Measurements from ENCODE around the gene HDHD5.

Gene HDHD5

DNA sequence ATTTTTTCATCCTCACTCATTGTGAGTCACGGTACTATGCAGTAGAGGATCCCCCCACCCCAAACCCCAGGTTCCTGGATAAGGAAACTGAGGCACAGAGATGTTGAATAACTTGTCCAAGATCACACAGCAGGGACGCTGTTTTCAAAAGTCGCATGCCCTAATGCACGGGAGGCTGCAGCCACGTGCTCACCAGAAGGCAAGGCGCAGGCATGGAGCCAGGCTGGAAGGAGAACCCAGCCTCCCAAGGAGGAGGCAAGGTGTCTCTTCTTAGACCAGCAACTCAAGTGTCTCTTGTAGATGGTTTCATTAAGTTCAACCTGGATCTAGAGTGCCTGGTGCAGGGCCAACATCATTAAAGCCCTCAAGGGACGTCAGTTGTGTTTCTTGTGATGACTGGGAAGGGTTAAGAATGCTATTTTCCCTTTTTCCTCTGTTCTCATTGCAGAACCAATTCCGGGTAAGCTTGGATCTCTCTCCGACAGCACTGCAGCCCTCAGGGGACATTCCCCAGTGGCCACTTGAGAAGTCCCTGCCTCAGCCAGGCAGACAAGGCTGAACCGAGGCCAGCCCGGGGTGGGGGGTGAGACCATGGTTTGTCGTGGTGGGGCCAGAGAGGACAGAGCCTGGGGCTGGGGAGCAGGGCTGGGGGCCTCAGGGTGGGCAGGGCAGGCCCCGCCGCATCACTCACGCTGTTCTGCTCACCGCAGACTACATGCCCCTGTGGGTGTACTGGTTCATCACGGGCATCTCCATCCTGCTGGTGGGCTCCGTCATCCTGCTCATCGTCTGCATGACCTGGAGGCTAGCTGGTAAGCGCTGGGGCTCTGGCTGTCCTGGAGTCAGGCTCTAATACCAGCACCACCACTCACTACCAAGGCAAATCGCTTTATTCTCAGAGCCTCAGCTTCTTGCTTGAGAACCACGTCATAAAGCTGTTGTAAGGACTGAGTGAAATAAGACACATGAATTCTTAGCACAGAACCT lies 53.6 kb downstream of the HDHD5 start:
- no peak for DNase-seq (ENCODE audit: low read depth in 2 of 2)

DNA sequence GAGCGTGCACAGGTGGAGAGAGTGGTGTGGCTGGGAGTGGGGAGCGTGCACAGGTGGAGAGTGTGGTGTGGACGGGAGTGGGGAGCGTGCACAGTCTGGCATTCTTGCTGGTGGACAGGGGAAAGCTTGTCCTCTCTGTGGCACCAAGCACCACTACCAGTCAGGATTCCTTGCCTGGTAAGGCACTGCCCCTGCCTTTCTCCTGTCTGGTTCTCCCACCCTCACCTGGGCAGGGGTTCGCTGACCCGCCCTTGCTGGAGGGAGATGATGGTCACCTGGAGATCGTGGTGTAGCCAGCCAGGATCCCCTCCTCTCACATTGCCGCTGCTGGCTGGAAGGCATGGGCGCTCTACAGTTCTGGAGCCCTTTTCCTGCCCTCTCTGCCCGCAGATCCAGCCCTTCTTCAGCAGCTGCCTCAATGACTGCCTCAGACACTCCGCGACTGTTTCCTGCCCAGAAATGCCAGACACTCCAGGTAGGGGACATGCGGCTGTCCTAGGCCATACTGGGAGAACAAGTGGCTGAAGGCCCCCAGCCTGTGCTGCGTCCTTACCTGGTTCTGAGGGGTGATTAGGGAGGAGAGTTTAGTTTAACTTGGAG lies 54.6 kb downstream of the HDHD5 start:
- no peak for DNase-seq (ENCODE audit: low read depth in 2 of 2)

DNA sequence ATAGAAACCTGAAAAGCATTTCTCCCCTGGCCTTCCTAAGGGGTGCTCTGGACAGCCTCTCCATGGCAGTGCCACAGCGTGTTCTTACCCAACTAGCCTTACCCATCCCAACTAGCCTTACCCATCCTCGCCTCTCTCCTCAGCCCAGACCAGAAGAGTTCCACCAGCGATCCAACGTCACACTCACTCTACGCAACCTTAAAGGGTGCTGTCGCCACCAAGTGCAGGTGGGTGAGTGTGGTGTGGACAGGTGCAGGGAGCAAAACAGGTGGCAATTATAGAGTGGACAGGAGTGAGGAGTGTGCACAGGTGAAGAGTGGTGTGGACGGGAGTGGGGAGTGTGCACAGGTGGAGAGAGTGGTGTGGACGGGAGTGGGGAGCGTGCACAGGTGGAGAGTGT lies 55.7 kb downstream of the HDHD5 start:
- no peak for DNase-seq (ENCODE audit: low read depth in 2 of 2)

DNA sequence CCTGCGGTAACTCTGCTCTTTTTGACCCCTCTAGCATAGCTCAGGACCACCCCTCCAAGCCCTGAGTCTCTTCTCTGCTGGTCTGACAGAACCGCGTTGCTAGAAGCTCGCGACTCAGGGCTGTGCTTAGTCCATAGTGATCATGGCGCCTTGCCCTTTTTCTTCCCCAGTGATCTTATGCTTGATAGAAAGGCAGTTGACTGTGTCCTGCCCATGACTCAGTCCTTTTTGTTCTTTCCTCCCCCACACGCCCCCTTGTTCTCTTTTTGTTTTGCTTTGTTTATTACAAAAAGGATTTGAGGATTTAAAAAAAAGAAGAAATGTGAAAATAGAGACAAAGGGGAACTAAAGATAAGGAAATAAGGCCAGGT lies 56.8 kb downstream of the HDHD5 start:
- no peak for DNase-seq (ENCODE audit: low read depth in 2 of 2)

DNA sequence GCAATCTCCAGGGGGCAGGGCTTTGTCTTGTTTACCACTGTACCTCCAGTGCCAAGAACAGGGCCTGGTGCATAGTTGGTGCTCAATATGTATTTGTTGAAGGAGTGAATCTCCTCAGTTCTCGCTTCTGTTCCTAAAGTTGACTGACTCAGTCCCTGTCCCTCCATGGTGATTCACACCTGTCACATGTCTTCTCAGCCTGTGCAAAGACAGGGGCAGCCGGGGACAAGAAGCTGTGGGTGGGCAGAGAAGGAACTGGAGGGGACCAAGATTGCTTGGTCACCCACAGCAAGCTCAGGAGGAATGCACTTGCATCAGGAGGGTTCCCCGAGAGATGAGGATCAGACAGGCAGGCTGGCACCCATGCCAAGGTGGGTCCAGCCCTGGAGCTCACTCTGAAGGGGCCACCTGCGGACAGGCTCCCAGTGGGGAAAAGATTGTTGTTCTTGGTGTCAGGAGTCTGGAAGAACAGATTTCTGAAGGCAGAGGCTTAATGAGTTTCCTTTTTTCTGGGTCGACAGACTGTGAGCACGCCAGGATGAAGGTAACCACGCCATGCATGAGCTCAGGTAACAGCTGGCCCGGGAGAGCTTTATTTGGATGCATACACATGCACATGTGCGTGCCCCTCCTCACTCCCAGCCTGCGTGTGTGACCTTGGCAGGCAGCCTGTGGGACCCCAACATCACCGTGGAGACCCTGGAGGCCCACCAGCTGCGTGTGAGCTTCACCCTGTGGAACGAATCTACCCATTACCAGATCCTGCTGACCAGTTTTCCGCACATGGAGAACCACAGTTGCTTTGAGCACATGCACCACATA lies 57.4 kb downstream of the HDHD5 start:
- DNase-seq (ENCODE audit: low read depth in 2 of 2): no peak

DNA sequence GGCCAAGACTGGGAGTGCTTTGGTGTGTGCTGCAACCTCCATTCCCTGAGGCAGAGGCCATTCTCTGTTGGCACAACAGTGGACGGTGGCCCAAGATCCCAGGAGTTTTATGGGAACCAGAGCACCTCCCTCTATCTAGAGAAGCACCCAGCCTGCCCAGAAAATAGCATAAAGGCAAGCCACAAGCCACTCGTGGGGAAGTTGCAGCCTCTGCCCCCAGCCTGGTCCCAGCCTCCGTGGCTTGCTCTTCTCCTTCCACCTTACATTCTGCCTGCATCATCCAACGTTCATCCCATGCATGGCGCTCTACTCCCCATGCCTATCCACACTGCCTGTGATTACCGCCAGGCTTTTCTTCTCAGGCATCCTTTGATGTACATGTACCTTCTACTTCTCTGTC lies 58.5 kb downstream of the HDHD5 start:
- no peak for DNase-seq (ENCODE audit: low read depth in 2 of 2)

DNA sequence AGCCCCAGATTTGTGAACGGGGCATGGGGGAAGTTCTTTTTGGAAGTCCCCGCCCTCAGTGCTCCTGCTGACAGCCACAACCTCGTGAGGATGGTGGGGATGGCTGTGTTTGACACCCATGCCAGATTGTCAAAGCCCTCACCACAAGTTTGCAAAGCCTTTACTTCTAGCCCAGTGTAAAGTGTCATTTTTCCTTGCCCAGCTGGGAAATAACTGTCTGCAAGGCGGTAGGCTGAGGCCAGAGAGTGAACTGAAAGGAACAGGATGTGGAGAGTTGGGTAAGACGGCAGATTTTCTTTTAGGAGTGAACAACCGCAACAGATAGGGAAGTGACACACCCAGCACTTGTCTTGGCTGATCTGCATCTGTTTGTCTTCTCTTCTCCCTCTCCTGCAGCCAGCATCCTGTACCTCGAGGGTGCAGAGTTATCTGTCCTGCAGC lies 60.7 kb downstream of the HDHD5 start:
- DNase-seq (ENCODE audit: low read depth in 2 of 2): no peak

DNA sequence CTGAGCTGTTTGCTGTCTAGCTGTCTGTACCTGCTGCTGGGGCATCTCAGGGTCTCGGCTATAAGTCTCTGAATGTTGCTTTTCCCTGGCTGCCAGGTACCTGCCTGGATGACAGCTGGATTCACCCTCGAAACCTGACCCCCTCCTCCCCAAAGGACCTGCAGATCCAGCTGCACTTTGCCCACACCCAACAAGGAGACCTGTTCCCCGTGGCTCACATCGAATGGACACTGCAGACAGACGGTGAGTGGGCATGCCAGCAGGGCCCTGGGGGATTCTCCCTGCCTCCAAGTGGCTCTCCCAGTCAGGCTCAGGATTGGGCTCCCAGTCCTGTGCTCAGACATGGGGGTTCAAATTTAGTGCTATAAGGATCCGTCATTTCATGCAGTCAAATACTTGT lies 61.4 kb downstream of the HDHD5 start:
- no peak for DNase-seq (ENCODE audit: low read depth in 2 of 2)

DNA sequence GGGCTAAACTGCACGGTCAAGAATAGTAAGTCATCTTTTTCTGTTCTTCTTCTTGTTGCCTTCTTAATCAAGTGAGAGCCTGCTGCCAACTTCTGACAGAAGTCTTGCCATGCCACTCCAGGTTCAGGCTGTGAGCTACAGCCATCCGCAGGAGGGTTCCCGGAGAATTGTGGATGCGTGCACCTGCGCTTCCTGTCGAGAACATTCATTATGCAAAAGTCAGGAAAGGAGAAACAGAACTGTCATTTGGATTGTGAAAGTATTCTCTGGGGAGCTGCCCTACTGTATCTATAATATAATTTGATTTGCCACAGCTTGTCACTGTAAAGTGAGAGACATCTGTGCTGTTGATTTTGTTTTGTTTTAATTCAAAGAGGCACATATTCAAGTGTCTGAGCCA lies 62.0 kb downstream of the HDHD5 start:
- DNase-seq (ENCODE audit: low read depth in 2 of 2): no peak

DNA sequence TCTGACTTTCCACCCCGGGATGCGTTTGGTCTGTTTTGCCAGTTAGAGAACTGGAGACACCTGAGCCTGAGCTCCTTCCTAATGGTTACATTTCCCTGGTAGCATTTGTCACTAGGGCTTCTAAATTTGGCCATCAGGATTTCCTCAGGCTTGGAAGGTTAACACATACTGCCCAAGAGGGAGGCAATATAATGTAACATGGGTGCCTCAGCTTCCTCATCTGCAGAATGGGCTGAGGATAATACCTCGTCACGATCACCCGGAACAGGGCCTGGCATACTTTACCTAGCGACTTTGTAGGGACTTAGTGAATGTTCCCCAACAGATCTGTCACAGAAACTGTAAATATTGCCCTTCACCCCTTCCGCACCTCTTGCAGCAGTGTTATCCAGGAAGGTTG lies 63.0 kb downstream of the HDHD5 start:
- DNase-seq (ENCODE audit: low read depth in 2 of 2): no peak

DNA sequence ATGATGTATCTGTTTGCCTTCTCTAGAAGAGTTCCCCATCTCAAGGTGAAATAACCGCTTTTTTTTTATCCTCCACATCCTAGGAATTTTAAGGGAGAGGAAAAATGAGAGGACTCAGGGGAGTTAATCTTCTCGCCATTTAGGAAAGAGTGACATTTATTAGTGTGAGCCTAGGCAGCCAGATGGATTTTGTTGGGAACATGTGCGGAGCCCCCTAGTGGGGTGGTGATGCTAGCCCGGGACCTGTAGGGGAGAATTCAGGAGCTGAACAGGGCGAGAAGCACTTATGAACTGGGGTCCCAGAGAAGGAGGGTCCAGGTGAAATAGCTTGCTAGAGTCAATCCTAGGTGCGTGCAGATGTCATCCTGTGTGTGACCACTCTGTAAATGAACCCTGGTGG lies 63.5 kb downstream of the HDHD5 start:
- DNase-seq (ENCODE audit: low read depth in 2 of 2): no peak

DNA sequence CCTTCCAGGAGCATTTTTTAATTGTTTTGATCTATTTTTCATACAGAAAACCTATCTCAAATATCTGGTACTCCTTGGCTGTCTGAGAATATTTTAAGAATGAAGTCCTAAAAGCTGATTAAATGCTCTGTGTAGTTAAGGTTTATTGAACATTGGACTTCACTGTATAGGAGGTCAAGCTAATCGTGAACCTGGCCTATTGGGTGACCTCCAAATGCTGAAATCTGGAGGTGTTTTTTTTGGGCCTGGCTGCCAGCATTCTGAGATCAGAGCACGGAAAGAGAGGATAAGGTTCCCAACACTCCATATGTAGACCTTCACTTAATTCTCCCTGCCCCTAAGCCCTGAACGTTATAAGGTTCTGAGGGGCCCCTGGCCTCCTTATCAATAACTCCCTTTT lies 66.0 kb downstream of the HDHD5 start:
- no peak for DNase-seq (ENCODE audit: low read depth in 2 of 2)

DNA sequence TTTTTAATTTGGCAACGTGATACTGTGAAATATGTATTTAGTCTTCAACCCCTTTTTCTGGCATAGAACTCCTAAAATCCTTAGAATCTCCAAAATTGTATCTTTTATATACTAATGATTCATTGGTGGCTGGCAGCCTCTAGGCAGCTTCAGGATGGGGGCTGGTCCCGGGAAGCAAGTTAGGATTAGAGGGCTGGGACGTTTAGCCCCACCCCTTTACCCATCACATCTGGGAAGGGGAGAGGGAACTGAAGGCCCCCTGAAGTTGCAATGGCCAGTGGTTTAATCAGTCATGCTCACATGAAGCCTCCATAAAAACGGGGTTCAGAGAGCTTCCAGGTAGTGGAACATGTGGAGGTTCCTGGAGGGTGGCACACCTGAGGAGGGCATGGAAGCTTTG lies 67.2 kb downstream of the HDHD5 start:
- DNase-seq (ENCODE audit: low read depth in 2 of 2): no peak

DNA sequence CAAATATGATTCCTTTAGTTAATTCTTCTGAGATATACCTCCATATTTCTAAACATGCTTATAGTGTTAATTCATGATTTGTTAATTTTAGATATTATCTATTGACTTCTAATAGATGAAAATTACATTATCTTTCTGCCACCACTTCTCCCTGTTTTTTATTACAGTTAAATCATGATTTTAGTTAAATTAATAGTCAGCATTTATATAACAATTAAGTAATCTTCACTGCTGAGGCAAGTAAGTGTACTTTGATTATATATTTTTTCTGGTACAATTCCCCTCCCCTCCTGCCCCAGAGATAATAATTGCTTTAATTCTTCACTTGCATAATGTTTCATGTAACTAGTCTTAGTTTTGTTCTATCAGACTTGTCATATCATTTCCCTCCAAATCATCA lies 68.5 kb downstream of the HDHD5 start:
- DNase-seq (ENCODE audit: low read depth in 2 of 2): no peak
